Nephron (organoid): ENCODE measurements around the gene WDFY4.

Source experiments
- H3K27ac Mint-ChIP-seq, 3 experiments: 2 replicates each; pipeline ENCODE4 v1.8.0; 2020; ENCODE audit warnings: mixed read lengths in 3 of 3, mild to moderate bottlenecking in 2 of 3, moderate library complexity in 1 of 3
- H3K27me3 Mint-ChIP-seq: 2 replicates; pipeline ENCODE4 v1.8.0; 2021; ENCODE audit warnings: low read depth, mild to moderate bottlenecking, moderate library complexity, mixed read lengths
- H3K36me3 Mint-ChIP-seq: 2 replicates; pipeline ENCODE4 v1.8.0; 2020; ENCODE audit warnings: low read depth, mixed read lengths
- H3K4me1 Mint-ChIP-seq: 2 replicates; pipeline ENCODE4 v1.8.0; 2020; ENCODE audit warnings: mixed read lengths
- H3K4me3 Mint-ChIP-seq, 3 experiments: 2 replicates each; pipeline ENCODE4 v1.8.0; 2020; ENCODE audit warnings: mild to moderate bottlenecking in 3 of 3, mixed read lengths in 3 of 3, moderate library complexity in 2 of 3
- H3K9me3 Mint-ChIP-seq: 2 replicates; pipeline ENCODE4 v1.8.0; 2020; ENCODE audit warnings: mixed read lengths
- TF ChIP-seq, protein P1 (sequence below), 3 experiments: fragments of 200-600 bp; sonication (generic); IDR thresholded peaks; one replicate each; pipeline ENCODE4 v1.5.0; 2021; ENCODE audit warnings: antibody characterized with exemption in 3 of 3; ENCODE audit not compliant: unreplicated experiment in 3 of 3

Gene WDFY4

DNA sequence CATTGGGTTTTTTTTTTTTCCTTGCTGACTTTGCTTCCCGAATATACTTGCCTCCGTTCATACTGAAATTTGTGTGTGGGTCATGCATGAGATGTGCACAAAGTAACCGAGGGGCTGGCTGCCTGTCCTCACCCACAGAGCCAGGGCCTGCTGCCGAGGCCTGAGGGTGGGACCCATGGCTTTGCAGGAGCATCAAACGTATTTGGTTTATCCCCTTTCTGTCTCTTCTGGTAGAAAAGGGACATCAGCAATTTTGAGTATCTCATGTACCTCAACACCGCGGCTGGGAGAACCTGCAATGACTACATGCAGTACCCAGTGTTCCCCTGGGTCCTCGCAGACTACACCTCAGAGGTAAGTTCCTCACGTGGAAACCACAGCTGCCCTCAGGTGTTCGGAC is 258.4 kb downstream of the WDFY4 start:
- Mint-ChIP-seq H3K36me3 (no peaks in the 10 kb centered on the region), H3K27me3 (peaks cover 64% of the 10 kb centered on the region), H3K4me1 (peaks cover 31% of the 10 kb centered on the region), H3K27ac (no peak overlapping the region), H3K4me3 (no peak overlapping the region), H3K9me3 (no peaks in the 10 kb centered on the region)
- TF ChIP-seq, protein P1, sequence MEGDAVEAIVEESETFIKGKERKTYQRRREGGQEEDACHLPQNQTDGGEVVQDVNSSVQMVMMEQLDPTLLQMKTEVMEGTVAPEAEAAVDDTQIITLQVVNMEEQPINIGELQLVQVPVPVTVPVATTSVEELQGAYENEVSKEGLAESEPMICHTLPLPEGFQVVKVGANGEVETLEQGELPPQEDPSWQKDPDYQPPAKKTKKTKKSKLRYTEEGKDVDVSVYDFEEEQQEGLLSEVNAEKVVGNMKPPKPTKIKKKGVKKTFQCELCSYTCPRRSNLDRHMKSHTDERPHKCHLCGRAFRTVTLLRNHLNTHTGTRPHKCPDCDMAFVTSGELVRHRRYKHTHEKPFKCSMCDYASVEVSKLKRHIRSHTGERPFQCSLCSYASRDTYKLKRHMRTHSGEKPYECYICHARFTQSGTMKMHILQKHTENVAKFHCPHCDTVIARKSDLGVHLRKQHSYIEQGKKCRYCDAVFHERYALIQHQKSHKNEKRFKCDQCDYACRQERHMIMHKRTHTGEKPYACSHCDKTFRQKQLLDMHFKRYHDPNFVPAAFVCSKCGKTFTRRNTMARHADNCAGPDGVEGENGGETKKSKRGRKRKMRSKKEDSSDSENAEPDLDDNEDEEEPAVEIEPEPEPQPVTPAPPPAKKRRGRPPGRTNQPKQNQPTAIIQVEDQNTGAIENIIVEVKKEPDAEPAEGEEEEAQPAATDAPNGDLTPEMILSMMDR (IDR thresholded peaks at IDR 0.05; ENCODE audit: unreplicated experiment in 3 of 3) = no peak

DNA sequence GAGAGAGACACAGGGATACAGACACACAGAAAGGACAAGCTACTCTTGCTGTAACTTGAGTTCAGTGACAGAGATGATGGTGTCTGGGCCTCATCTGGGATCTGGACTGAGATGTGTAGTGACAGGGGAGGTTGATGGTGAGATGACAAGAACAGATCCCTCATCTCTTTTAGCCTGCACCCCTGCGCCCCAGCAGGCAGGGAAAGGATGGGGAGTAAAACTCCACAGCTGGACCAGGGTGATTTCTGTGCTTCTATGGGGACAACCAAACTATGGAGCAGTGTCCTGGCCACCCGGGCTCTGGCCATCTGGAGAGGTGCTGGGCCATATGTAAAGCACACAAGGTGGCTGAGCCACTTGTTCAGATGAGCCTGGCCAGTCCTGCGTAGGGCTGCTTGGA is 259.5 kb downstream of the WDFY4 start:
- TF ChIP-seq, protein P1 (IDR thresholded peaks at IDR 0.05; ENCODE audit: unreplicated experiment in 3 of 3) = no peak
- H3K4me1 Mint-ChIP-seq = peaks cover 37% of the 10 kb centered on the region
- no peak overlapping the region for H3K27ac Mint-ChIP-seq
- H3K36me3 Mint-ChIP-seq = no peaks in the 10 kb centered on the region
- H3K27me3 Mint-ChIP-seq = peaks cover 56% of the 10 kb centered on the region
- H3K9me3 Mint-ChIP-seq = no peaks in the 10 kb centered on the region
- no peak overlapping the region for H3K4me3 Mint-ChIP-seq

DNA sequence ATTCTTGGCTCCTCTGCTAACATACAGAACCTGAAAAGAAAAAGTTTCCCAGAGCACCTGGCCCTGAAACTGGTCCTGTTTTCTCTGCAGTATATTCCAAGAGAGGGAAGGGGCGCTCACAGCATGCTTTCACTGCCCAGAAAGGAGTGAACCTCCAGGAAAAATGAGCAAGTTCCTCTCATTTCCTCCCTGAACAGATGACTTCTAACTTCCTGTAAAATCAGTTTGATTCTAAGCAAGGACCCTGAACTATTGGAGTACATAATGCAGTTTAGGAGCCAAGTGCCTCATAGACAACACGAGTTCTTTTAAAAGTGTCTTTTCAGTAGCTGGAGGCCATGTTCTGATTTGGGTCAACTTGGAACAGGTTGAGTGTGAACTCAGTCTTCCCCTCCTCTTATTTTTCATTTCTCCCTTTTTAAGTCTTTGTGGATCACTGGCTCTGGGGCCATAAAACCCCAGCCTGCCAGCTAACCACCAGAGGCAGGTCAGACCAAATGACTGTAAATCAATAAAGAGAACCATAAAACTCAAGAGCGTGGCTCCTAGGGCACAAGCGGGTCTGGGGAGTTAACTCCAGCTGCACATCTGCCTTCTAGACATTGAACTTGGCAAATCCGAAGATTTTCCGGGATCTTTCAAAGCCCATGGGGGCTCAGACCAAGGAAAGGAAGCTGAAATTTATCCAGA is 260.9 kb downstream of the WDFY4 start:
- Mint-ChIP-seq H3K4me1 (peaks cover 42% of the 10 kb centered on the region), H3K36me3 (no peaks in the 10 kb centered on the region), H3K27me3 (peaks cover 57% of the 10 kb centered on the region)

DNA sequence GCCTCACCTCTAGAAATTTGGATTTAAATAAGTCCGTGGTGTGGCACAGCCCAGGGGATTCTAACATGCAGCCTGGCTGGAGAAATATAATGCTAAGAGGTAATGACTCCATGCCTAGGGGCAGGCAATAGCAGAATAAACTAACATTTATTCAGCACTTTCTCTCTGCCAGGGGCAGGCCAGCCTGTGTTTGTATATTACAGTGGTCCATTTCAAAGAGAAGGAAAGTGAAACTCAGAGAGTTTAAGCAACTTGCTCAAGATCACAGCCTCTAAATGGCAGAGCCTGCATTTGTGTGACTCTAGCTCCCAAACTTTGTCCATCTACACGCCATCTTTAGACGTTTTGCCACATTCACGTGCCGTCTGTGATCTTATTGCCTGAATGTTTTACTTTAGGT is 261.7 kb downstream of the WDFY4 start:
- H3K4me1 Mint-ChIP-seq = peaks cover 46% of the 10 kb centered on the region
- no peaks in the 10 kb centered on the region for H3K36me3 Mint-ChIP-seq
- peaks cover 56% of the 10 kb centered on the region for H3K27me3 Mint-ChIP-seq
- H3K4me3 Mint-ChIP-seq = no peak overlapping the region
- no peaks in the 10 kb centered on the region for H3K9me3 Mint-ChIP-seq
- peak overlapping the region in 1 of 3 experiments; percentile 75 for H3K27ac Mint-ChIP-seq
- TF ChIP-seq, protein P1 (IDR thresholded peaks at IDR 0.05; ENCODE audit: unreplicated experiment in 3 of 3) = no peak

More for the DNA sequence above, 260.9 kb downstream of the WDFY4 start:
- TF ChIP-seq, protein P1 (IDR thresholded peaks at IDR 0.05; ENCODE audit: unreplicated experiment in 3 of 3) = no peak
- H3K4me3 Mint-ChIP-seq = no peak overlapping the region
- peak overlapping the region; percentile 20 to 75 (median 30) for H3K27ac Mint-ChIP-seq
- no peaks in the 10 kb centered on the region for H3K9me3 Mint-ChIP-seq

DNA sequence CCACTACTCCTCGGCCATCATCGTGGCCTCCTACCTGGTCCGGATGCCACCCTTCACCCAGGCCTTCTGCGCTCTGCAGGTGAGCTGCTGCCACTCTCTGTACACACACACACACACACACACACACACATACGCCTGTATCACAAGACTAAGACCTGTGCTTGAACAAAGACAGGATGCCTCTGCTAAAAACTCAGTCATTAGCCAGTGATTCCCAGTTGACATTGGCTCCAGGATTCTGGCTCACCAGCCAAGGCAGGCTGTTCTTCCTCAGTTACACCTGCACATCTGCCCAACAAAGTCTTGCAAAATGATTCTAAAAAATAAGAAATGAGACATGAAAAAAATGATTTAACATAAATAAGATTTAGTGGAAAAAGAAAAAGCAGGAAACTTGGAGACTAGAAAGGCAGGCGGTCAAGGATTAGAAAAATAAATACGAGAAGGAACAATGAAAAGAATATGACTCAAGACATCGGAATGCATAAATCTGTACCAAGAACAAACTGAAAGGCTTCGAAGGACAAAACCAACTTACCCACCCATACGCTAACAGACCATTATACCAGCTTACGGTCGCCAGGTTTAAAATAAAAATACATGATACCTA is 262.3 kb downstream of the WDFY4 start:
- Mint-ChIP-seq H3K36me3 (no peaks in the 10 kb centered on the region), H3K4me3 (no peak overlapping the region), H3K9me3 (no peaks in the 10 kb centered on the region), H3K27me3 (peaks cover 59% of the 10 kb centered on the region), H3K27ac (peak overlapping the region in 2 of 3 experiments; percentile 74 to 75), H3K4me1 (peaks cover 53% of the 10 kb centered on the region)
- TF ChIP-seq, protein P1 (IDR thresholded peaks at IDR 0.05; ENCODE audit: unreplicated experiment in 3 of 3) = no peak
